IMR-90 (cell line): Measurements from ENCODE around the gene PRPSAP1. TPM values are rescaled to one million over a fixed set of nuclear protein-coding genes. Genes with fewer than 3 reads are reported as not detected.

Experiments used
- ATAC-seq: fragments of 200-7000 bp; cut with Tn5 transposase; 2 replicates; pipeline ENCODE4 v1.9.1; 2020; ENCODE audit warnings: low read depth, mild to moderate bottlenecking, moderate library complexity
- BruUV-seq: library from RNA; stranded (reverse); fragments of 400-500 nt; replicated peaks from 2 replicates; lab custom pipeline; 2021; lab: Mats Ljungman, UMichigan
- CTCF ChIA-PET: fragments of 300-600 bp; formaldehyde crosslinking; extraction: SDS; loops from one replicate; lab custom pipeline; 2021; ENCODE audit warnings: antibody characterized with exemption; lab: Yijun Ruan, JAX
- POLR2A ChIA-PET: fragments of 300-600 bp; sonication (Branson Sonifier 250); formaldehyde crosslinking; loops from one replicate; lab custom pipeline; 2022; ENCODE audit warnings: antibody characterized with exemption; ENCODE audit not compliant: unreplicated experiment; lab: Charles Lee
- DNase-seq: peaks from one replicate; pipeline ENCODE4 v3.0.0; 2013
- H2AFZ ChIP-seq: replicated peaks from 2 replicates; pipeline ENCODE3; 2013; ENCODE audit warnings: low read length, mild to moderate bottlenecking; ENCODE audit not compliant: poor library complexity
- H2AK5ac ChIP-seq: 2 replicates; pipeline ENCODE4 v1.6.1; 2013; ENCODE audit warnings: low read depth, low read length, inconsistent platforms
- H2AK9ac ChIP-seq: replicated peaks from 2 replicates; pipeline ENCODE3; 2013; ENCODE audit warnings: mild to moderate bottlenecking, low read depth, low read length, moderate library complexity; ENCODE audit not compliant: poor library complexity
- H2BK120ac ChIP-seq: 2 replicates; pipeline ENCODE4 v1.6.1; 2013; ENCODE audit warnings: low read depth, low read length, inconsistent platforms
- H2BK15ac ChIP-seq: 3 replicates; pipeline ENCODE4 v1.6.1; 2013; ENCODE audit warnings: low read depth, low read length, inconsistent platforms
- H2BK20ac ChIP-seq: 2 replicates; pipeline ENCODE4 v1.6.1; 2013; ENCODE audit warnings: low read depth, mild to moderate bottlenecking, inconsistent platforms, low read length, moderate library complexity
- H2BK5ac ChIP-seq: 2 replicates; pipeline ENCODE4 v1.6.1; 2013; ENCODE audit warnings: mild to moderate bottlenecking, low read depth, low read length, inconsistent platforms; ENCODE audit not compliant: poor library complexity, severe bottlenecking
- H3K14ac ChIP-seq: replicated peaks from 2 replicates; pipeline ENCODE4 v1.6.1; 2013; ENCODE audit warnings: low read depth, low read length, inconsistent platforms
- H3K18ac ChIP-seq: 2 replicates; pipeline ENCODE4 v1.6.1; 2013; ENCODE audit warnings: low read depth, low read length, control low read depth
- H3K23ac ChIP-seq: 2 replicates; pipeline ENCODE4 v1.6.1; 2013; ENCODE audit warnings: low read depth, low read length, inconsistent platforms
- H3K27ac ChIP-seq: 2 replicates; pipeline ENCODE4 v1.5.1; 2013; ENCODE audit warnings: mild to moderate bottlenecking, control low read depth, low read length; ENCODE audit not compliant: insufficient read depth
- H3K27me3 ChIP-seq: 2 replicates; pipeline ENCODE4 v1.6.1; 2013; ENCODE audit warnings: low read length; ENCODE audit not compliant: control insufficient read depth, insufficient read depth
- H3K36me3 ChIP-seq: 2 replicates; pipeline ENCODE4 v1.6.1; 2013; ENCODE audit warnings: low read length, mixed read lengths; ENCODE audit not compliant: control insufficient read depth, insufficient read depth
- H3K4ac ChIP-seq: 2 replicates; pipeline ENCODE4 v1.6.1; 2013; ENCODE audit warnings: low read depth, low read length, inconsistent platforms
- H3K4me1 ChIP-seq: 2 replicates; pipeline ENCODE4 v1.6.1; 2013; ENCODE audit warnings: low read length, mixed read lengths; ENCODE audit not compliant: control insufficient read depth, insufficient read depth
- H3K4me2 ChIP-seq: 2 replicates; pipeline ENCODE4 v1.6.1; 2013; ENCODE audit warnings: low read depth, mild to moderate bottlenecking, control low read depth, low read length, moderate library complexity
- H3K4me3 ChIP-seq: 2 replicates; pipeline ENCODE4 v1.5.1; 2013; ENCODE audit warnings: low read depth, mild to moderate bottlenecking, control low read depth, low read length, moderate library complexity; ENCODE audit not compliant: insufficient read depth
- H3K56ac ChIP-seq: 2 replicates; pipeline ENCODE4 v1.6.1; 2013; ENCODE audit warnings: low read length, inconsistent platforms; ENCODE audit not compliant: insufficient read depth; ENCODE audit errors: extremely low read depth
- H3K79me1 ChIP-seq, 2 experiments: 2 replicates each; pipeline ENCODE4 v1.6.1; 2013; ENCODE audit warnings: low read length in 2 of 2, inconsistent platforms in 1 of 2, low read depth in 1 of 2
- H3K9ac ChIP-seq: 2 replicates; pipeline ENCODE4 v1.6.1; 2013; ENCODE audit warnings: low read depth, low read length, control low read depth
- H3K9me1 ChIP-seq: 2 replicates; pipeline ENCODE4 v1.6.1; 2013; ENCODE audit warnings: low read length, inconsistent platforms; ENCODE audit not compliant: insufficient read depth
- H3K9me3 ChIP-seq: 2 replicates; pipeline ENCODE4 v1.6.1; 2013; ENCODE audit warnings: low read length; ENCODE audit not compliant: control insufficient read depth, insufficient read depth
- H4K20me1 ChIP-seq: 2 replicates; pipeline ENCODE4 v1.6.1; 2013; ENCODE audit warnings: low read length, inconsistent platforms; ENCODE audit not compliant: insufficient read depth
- H4K5ac ChIP-seq: 2 replicates; pipeline ENCODE4 v1.6.1; 2013; ENCODE audit warnings: mild to moderate bottlenecking, low read depth, low read length, control low read depth
- H4K8ac ChIP-seq, 2 experiments: 2 replicates each; pipeline ENCODE4 v1.6.1; 2013; ENCODE audit warnings: low read depth in 2 of 2, low read length in 2 of 2, control low read depth in 1 of 2, inconsistent platforms in 1 of 2
- H4K91ac ChIP-seq: 2 replicates; pipeline ENCODE4 v1.6.1; 2013; ENCODE audit warnings: low read depth, low read length, inconsistent platforms; ENCODE audit not compliant: insufficient read depth
- CHD1 ChIP-seq: IDR thresholded peaks from 2 replicates; pipeline ENCODE4 v1.6.1; 2012; ENCODE audit warnings: low read depth, low read length, improper control_type of control experiment
- FOS ChIP-seq: fragments of 150-350 bp; IDR thresholded peaks from 2 replicates; pipeline ENCODE4 v1.6.1; 2016; ENCODE audit warnings: low read depth, low read length
- MAFK ChIP-seq: IDR thresholded peaks from 2 replicates; pipeline ENCODE4 v1.6.1; 2012; ENCODE audit warnings: low read depth, low read length, improper control_type of control experiment
- POLR2A ChIP-seq: IDR thresholded peaks from 2 replicates; pipeline ENCODE4 v1.6.1; 2012; ENCODE audit warnings: mild to moderate bottlenecking, low read depth, low read length
- WGBS, 2 experiments: methylation state at CpG; one replicate each; pipeline versions ENCODE4 v1.1.5 to v1.1.7; 2013; ENCODE audit warnings: missing lambda C conversion rate in 2 of 2; ENCODE audit not compliant: insufficient read length in 1 of 2; ENCODE audit errors: extremely low coverage in 2 of 2; 5-methylcytosine and 5-hydroxymethylcytosine counted together
- dilution Hi-C: fragments of 300-500 bp; cut with HindIII; formaldehyde crosslinking; loops from one replicate; pipeline ENCODE4 v1.14.3; 2018; ENCODE audit warnings: low sequenced_read_pairs; ENCODE audit not compliant: unreplicated experiment
- in situ Hi-C: fragments of 300-500 bp; cut with MboI; formaldehyde crosslinking; loops from 3 replicates; pipeline ENCODE4 v1.14.3; 2019; ENCODE audit warnings: low sequenced_read_pairs, inconsistent platforms, mixed read lengths
- intact Hi-C: fragments of 100-400 bp; cut with micrococcal nuclease; formaldehyde crosslinking; loops from 2 replicates; pipeline ENCODE4 v1.10.0; 2022
- polyA plus RNA-seq, 3 experiments: library from polyadenylated mRNA; depleted of rRNA; stranded (reverse); fragments of >200 nt; gene quantifications; 2 replicates each; pipeline ENCODE4 v1.2.3, GENCODE V29; 2012; ENCODE audit warnings: low replicate concordance in 1 of 3
- total RNA-seq: library from RNA; depleted of rRNA; stranded (reverse); fragments of >200 nt; gene quantifications from 2 replicates; pipeline ENCODE4 v1.2.3, GENCODE V29; 2012

Gene PRPSAP1
- total and polyA plus RNA-seq, 2 of the 4 experiments (the other 2 are of a cell fraction), result 34.4 to 48.6 TPM

GRCh38 chr17:76333673-76334505 is 19.8 kb downstream of the PRPSAP1 start:
- no peak overlapping the region for H2BK20ac ChIP-seq
- no peak overlapping the region for H2BK5ac ChIP-seq
- no peak overlapping the region for H4K8ac ChIP-seq
- H2AK5ac ChIP-seq, result no peak overlapping the region
- WGBS, 2 experiments, result 100% methylated on average over 5 of the region's 11 CpGs; no CpG with 5 or more reads in 1 of the 2 experiments
- intact Hi-C loops (no loop called here), in situ Hi-C loops (no loop called here), dilution Hi-C loops (no loop called here)
- no peak overlapping the region for H3K18ac ChIP-seq
- H3K36me3 ChIP-seq, result peaks cover 18% of the 10 kb centered on the region
- peaks cover 17% of the 10 kb centered on the region for H3K9me1 ChIP-seq
- no peaks in the 10 kb centered on the region for H3K27me3 ChIP-seq
- no peak overlapping the region for H2BK15ac ChIP-seq
- H3K9me3 ChIP-seq, result no peaks in the 10 kb centered on the region
- H3K4me1 ChIP-seq, result peaks cover 11% of the 10 kb centered on the region
- H3K23ac ChIP-seq, result no peak overlapping the region
- ChIA-PET POLR2A (no interaction called here), CTCF (no interaction called here)
- H4K20me1 ChIP-seq, result peaks cover 20% of the 10 kb centered on the region
- no peak overlapping the region for H3K4me2 ChIP-seq
- H3K14ac ChIP-seq, result no peak overlapping the region
- H2AFZ ChIP-seq, result no peak overlapping the region
- no peak overlapping the region for H3K56ac ChIP-seq
- no peak for ATAC-seq
- H3K4ac ChIP-seq, result no peak overlapping the region
- no peak overlapping the region for H4K5ac ChIP-seq
- no peak overlapping the region for H4K91ac ChIP-seq
- peaks cover 25 to 45% of the 10 kb centered on the region in 2 experiments for H3K79me1 ChIP-seq
- TF ChIP-seq FOS (no peak), POLR2A (no peak), CHD1 (no peak), MAFK (no peak)
- no peak overlapping the region for H3K9ac ChIP-seq
- no TSS peak for BruUV-seq
- no peak overlapping the region for H2BK120ac ChIP-seq
- no peak for DNase-seq
- H2AK9ac ChIP-seq, result no peak overlapping the region
- H3K27ac ChIP-seq, result no peak overlapping the region
- H3K4me3 ChIP-seq, result no peak overlapping the region
